ENCODE measurements around the gene LGALS4.
"Not testable (repeated sequence)": the region's sequence is repeated elsewhere in the genome, so short reads cannot be mapped to it uniquely, and the experiment has no call there.

The LGALS4 gene

GRCh38 chr19:38778733-38779132 is 34.0 kb downstream of the LGALS4 start:
- H3K4me3 ChIP-seq (ENCODE audit: low read depth, low read length) = no peak overlapping the region
- TF ChIP-seq CTCF (IDR thresholded peaks at IDR 0.05; ENCODE audit: low read depth, low read length) = no peak

- no peak for TF ChIP-seq CTCF (IDR thresholded peaks at IDR 0.05; ENCODE audit: low read depth, low read length)
- H3K4me3 ChIP-seq (ENCODE audit: low read depth, low read length) = no peak overlapping the region
Observed at GRCh38 chr19:38774181-38774950, 38.4 kb downstream of the LGALS4 start.

GRCh38 chr19:38773469-38774177 is 39.1 kb downstream of the LGALS4 start, which contains the start of gene LGALS7:
LGALS7 (minus strand) TSS chr19:38773517; CDS start chr19:38773492, 25 bp downstream.
- H3K4me3 ChIP-seq (ENCODE audit: low read depth, low read length) = no peak within 1 kb of the TSS
- TF ChIP-seq CTCF (IDR thresholded peaks at IDR 0.05; ENCODE audit: low read depth, low read length) = no peak

GRCh38 chr19:38771569-38771968 is 41.2 kb downstream of the LGALS4 start:
- not testable (repeated sequence) for H3K4me3 ChIP-seq (ENCODE audit: low read depth, low read length)

- H3K4me3 ChIP-seq (ENCODE audit: low read depth, low read length) = not testable (repeated sequence)
Observed at GRCh38 chr19:38770949-38771275, 41.8 kb downstream of the LGALS4 start.

- not testable (repeated sequence) for H3K4me3 ChIP-seq (ENCODE audit: low read depth, low read length)
Observed at GRCh38 chr19:38770228-38770948, 42.4 kb downstream of the LGALS4 start.

- TF ChIP-seq CTCF (IDR thresholded peaks at IDR 0.05; ENCODE audit: low read depth, low read length) = peak; percentile 48
- no peak overlapping the region for H3K4me3 ChIP-seq (ENCODE audit: low read depth, low read length)
Observed at GRCh38 chr19:38769635-38770211, 43.0 kb downstream of the LGALS4 start.

- no peak for TF ChIP-seq CTCF (IDR thresholded peaks at IDR 0.05; ENCODE audit: low read depth, low read length)
- H3K4me3 ChIP-seq (ENCODE audit: low read depth, low read length) = no peak overlapping the region
Observed at GRCh38 chr19:38766276-38767047, 46.3 kb downstream of the LGALS4 start.

All from WI38 (cell line).